GM19035 (cell line): ENCODE results near the gene ARHGAP28.
"Not testable (repeated sequence)": the region's sequence is repeated elsewhere in the genome, so short reads cannot be mapped to it uniquely, and the experiment has no call there.

ENCODE experiments used
- ATAC-seq: cut with Tn5 transposase; IDR thresholded peaks from one replicate; pipeline ENCODE4 v1.9.1; 2021; ENCODE audit not compliant: unreplicated experiment

Gene ARHGAP28

DNA sequence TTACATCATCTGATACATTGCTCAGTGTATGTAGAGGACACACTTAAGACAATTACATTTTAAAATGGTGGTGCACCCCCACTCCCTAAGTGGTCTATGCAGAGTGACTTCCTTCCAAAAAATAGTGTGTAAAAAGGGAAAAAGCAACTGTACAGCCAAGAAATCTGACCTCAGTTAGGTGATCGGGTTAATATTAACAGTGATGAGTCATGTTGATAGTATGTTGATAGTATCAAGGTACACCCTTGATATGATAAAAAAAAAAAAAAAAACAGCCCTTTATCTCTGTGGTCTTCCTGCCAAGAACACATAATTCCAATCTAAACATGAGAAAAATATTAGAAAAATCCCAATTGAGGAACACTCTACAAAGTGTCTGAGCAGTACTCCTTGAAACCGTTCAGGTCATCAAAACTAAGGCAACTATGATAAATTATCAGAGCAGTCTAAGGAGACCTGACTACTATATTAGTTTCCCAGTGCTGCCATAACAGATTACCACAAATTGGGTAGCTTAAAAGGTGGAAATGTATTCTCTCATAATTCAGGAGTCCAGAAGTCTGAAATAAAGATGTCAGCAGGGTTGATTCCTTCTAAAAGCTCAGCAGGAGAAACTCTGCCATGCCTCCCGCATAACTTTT is 171.9 kb downstream of the ARHGAP28 start:
- no peak for ATAC-seq

DNA sequence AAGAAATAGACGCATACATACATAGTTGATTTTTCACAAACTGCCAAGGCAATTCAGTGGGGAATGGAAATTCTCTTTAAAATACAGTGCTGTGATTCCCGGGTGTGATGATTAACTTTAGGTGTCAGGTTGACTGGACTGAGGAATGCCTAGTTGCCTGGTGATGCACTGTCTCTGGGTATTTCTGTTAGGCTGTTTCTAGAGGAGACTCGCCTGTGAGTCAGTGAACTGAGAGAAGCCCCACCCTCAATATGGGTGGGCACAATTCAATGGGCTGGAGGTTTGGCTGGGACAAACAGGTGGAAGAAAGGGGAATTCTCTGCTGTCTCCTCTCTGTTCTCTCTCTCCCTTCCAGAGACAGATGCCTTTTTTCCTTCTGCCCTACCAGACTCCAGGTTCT is 187.6 kb downstream of the ARHGAP28 start:
- no peak for ATAC-seq

DNA sequence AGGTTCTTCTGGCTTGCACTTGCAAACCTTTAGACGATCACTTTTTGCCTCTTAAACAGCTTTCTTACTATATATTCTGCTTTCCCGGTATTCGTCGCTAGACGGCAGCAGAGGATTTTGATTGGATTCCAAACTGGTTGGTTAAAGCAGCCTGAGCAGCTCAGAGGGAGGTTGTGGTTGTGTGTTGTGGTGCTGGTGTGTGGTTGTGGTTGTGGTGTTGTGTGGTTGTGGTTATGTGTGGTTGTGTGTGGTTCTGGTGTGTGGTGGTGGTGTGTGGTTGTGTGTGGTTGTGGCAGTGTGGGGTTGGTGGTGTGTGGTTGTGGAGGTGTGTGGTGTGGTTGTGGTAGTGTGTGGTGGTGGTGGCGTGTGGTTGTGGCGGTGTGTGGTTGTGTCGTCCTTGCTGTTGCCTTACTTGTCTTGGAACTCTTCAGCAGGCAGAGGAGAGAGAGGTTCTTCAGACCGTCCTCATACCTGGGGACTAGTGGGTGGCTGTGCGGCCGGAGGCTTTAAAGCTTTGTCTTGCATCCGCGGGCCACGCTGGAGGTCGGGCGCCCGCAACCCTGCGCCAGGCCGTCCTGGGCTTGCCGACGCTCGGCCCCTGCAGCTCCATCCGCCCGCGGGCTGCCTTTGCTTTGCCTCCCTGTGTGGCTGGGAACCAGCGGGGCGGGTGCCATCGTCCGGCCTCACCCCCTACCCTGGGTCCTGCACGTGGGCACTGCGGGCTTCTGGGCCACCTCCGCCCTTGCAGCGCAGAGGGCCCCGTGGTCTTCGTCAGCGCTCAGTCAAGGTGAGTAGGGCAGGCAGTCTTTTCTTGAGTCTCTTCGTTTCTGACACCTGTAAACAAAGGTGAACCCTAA is 190.8 kb downstream of the ARHGAP28 start:
- ATAC-seq, result no peak

DNA sequence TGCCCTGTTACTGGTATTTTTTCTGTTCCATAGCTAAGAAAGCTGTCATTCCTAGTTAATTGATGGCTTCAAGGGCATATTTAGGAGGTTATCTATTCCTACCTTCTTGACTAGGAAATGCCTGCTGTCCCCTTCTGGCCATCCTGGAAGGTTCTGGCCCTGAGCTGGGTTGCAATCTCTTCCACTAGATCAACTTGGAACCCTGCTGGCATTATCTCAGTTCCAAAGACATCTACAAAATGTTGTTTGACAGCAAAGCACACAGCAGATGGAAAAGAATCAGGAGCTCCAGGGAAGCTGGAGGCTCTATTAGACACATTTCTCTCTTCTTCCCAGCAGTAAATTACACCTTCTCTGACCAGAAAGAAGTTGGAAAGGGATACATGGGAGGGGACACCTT is 192.1 kb downstream of the ARHGAP28 start:
- no peak for ATAC-seq

DNA sequence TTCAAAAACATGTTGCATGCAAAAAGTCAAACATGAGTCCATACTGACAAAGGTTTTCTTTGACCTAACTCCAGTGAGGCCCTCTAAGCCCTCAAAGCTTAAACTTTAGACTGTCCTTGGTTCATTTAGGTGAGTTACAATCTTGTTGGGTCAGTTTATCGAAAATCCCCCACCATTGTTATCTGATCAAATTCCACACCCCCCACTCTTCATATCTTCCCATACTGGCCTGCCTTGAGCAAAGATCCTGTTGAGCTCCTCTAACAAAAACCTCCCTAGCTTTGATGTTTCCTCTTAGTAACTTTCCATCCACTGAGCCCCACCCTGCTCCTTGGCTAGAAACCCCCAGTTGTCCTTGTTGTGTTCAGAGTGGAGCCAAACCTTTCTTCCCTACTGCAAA is 193.7 kb downstream of the ARHGAP28 start:
- no peak for ATAC-seq

DNA sequence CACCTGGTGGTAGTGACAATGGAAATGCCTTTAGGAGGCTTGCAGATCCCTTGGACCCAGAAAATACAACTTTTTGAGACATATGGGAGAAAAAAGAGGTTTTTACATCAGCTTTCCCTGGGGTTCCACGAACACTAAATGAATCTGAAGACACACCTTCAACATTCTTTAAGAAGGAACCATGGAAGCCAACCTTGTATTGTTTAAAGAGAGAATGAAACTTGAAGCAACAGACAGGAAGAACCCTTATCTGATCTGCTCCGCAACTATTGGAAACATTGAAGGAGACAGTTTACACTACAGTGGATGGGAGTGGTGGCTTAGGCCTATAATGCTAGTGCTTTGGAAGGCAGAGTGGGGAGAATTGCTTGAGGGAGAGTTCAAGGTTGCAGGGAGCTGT is 197.6 kb downstream of the ARHGAP28 start:
- ATAC-seq, result no peak

DNA sequence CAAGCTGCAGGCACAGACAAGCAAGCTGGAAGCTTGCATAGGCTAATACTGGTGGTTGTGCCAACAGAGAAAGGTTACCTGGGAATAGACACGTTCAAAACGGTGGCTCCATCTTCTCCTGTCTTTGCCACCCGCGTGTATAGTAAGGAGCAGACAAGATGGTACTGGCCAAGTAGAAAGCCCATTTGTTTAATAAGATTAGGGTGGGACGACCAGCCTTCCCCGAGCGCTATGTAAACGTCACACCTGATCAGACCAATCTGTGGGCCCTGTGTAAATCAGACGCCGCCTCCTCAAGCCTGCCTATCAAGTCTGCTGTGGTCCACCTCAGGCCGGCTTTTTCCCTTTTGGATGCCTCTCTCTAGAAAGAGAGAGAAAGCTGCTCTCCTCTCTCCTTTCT is 198.8 kb downstream of the ARHGAP28 start:
- ATAC-seq, result no peak

DNA sequence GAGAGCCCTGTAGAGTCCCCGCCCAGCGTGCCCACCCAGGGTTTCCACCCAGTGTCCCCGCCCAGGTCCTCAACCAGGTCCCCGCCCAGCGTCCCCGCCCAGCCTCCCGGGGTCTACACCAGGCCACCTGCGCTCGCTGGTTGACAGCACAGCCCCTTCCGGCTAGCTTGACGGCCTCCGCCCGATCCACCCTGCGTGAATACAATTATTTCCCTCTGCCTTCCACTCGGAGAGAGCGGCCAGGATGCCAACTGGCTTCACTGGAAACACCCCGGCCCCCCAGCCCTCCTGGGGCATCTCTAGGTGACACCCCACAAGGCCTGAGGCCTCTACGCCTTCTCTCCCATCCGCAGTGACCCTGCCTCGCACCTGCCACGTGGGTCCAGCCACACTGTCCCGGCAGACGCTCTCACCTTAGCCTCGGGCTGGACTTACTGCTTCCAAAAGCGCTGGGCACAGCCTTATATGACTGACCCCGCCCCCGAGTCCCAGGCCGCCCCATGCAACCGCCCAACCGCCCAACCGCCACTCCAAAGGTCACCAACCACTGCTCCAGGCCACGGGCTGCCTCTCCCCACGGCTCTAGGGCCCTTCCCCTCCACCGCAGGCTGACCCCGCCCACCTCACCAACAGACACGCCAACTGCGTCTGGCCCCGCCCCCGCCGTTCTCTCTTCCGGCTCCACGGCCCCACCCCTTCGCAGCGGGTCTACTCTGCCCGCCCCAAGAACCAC is 200.0 kb downstream of the ARHGAP28 start:
- no peak for ATAC-seq

DNA sequence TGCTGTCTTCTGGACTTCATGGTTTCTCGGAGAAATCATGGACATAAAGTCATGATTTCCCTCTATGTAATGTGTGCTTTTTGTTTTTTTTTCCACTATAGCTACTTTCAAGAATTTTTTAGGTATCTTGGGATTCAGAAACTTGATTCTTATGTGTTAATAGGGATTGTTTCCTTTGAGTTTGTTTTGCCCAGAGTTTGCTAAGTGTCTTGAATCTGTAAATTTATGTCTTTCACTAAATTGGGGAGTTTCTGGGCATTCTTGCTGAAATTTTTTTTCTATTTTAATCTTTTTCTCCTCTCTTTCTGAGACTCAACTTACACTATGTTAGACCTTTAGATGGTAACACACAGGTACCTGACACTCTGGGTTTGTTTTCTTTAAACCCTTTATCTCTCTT is 205.3 kb downstream of the ARHGAP28 start:
- no peak for ATAC-seq

DNA sequence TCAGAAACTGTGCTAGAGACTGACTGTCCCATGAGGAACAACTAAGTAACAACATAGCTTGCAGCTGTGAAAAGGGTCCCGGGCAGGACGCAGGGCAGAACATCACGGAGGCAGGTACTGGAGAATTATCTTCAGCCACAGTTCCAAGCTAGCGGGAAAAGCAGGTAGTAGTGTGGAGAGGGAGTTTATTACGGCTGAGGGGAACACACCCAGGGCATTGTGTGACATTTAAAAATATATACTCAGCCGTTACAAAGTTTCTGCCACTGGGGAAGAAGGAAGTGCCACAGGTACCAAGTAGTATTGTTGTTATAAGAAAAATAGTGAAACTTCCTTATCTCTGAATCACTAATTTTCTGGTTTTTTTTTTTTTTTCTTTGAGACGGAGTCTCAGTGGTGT is 208.5 kb downstream of the ARHGAP28 start:
- no peak for ATAC-seq

DNA sequence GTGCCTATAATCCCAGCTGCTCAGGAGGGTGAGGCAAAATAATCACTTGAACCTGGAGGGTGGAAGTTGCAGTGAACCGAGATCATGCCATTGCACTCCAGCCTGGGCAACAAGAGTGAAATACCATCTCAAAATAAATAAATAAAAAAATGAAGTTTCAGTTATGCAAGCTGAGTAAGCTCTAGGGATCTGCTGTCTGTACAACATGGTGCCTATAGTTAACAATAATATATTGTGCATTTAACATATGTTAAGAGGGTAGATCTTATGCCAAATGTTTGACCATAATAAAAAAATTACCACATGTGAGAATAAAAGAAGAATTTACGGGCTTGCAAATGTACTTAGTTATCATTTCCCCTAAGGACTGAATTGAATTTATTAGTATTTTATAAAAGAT is 208.9 kb downstream of the ARHGAP28 start:
- ATAC-seq, result not testable (repeated sequence)

DNA sequence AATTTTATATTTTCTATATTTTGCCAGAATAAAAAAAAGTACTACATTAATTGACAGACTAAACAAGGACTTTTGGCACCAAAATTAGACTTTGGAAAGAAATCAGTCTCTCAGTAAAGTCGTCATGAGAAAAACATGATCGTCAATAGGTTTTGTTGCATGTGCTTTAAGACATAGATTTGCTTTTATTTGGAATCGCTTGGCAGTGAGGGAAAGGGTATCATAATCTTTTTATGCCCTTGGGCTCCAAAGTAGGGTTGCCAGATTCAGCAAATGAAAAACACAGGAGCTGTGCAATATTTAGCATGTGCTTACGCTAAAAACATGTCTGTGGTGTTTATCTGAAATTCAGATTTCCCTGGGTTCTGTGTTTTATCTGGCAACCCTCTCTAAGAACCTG is 210.5 kb downstream of the ARHGAP28 start:
- no peak for ATAC-seq

DNA sequence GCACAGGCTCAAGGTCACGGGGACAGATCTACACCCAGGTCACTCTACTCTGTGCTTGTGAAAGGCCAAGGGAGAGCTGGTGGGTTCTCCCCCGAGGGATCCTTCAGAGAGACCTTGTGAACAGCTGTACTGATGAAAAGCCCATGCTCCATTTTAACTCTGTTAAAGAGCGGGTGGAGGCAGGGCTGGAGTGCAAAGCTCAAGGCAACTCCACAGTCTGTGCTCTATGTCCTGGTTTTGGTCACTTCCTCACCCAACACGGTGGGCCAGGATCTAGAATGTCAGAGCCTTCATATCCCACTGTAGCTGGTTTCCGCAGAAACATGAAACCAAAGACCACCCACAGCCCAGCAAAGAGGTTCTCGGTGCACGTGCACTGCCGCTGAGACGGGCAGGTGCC is 210.9 kb downstream of the ARHGAP28 start:
- no peak for ATAC-seq

DNA sequence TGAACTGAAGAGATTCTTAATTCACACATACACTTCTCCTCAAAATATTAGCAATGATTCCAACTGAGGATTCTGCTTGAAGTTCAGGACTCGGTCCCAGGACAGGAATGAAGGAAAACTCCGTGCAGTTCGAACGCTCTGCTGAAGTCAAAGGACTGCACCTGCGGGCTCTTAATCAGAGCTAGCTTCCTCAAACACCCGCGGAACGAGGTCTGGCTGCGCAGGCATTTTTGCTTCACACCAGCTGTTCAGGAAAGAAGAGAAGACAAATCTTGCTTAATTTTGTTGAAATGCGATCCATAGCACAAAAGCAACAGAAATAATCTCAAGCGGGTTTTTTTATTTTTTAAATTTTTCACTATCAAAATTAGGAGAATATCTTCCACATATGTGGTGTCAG is 212.5 kb downstream of the ARHGAP28 start:
- ATAC-seq, result no peak

DNA sequence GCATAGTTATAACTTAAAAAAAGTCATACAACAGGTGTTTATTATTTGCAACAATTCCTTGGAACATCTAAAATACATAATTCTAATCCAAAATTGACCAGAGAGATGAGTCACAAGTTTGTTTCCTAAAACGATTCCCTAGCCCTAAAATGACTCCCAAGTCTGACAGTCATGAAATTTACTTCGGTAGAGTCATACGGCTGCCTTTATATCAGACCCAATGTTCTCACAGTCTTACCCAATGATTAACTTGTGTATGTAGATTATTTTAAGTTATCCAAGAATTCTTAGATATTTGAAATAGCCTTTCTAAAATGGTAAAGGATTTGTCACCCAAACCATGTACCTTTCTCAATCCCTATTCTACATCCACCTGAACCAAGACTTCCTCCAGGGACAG is 213.2 kb downstream of the ARHGAP28 start:
- ATAC-seq, result no peak

DNA sequence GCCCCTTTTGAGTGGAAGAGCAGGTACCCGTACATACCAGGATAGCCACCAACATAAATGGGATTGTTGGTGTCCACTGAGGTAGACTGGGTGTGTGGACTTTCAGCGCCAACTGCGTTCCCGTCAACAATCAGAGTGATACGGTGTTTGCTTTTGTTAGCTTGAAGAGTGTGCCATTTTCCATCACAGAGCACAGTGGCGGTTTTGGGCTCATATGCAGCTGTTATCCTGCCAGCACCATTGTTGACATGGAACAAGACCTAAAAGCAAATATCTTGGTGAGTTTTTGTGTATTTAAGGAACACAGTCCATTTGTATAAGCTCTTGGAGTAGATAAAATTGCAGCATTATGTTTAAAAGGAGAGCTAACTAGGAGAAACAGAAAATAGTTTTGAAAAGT is 213.6 kb downstream of the ARHGAP28 start:
- ATAC-seq, result no peak

DNA sequence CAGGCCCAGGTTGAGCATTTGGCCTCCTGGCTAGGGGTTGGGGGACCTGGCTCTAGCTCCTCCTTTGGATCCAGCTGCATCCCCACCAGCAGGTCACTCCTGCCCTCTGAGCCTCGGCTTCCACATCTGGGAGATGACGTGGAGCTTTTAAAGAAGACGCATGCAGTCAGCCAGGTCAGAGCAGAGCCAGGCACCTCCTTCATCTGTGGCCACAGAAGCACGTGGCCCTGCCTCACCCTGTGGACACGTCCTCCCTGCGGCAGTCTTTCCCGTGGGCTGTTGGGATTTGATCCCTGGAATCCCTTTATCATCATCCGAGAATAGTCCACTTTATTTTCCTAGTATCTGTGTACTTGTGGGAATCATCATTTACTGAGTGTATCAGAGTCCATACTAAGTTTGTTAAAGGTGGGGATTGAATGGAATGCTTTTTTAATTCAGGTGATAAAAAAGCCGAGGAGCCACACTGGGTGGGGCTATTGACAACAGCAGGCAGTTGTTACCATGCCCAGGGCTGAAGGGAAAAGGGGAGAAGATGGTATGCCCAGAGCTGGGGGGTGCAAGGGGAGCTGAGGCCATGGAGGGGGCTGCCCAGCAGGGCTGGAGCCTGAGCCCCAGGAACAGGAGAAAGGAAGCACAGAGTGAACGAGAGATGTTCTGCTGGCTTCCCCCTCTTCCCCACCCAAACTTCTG is 218.0 kb downstream of the ARHGAP28 start:
- no peak for ATAC-seq

DNA sequence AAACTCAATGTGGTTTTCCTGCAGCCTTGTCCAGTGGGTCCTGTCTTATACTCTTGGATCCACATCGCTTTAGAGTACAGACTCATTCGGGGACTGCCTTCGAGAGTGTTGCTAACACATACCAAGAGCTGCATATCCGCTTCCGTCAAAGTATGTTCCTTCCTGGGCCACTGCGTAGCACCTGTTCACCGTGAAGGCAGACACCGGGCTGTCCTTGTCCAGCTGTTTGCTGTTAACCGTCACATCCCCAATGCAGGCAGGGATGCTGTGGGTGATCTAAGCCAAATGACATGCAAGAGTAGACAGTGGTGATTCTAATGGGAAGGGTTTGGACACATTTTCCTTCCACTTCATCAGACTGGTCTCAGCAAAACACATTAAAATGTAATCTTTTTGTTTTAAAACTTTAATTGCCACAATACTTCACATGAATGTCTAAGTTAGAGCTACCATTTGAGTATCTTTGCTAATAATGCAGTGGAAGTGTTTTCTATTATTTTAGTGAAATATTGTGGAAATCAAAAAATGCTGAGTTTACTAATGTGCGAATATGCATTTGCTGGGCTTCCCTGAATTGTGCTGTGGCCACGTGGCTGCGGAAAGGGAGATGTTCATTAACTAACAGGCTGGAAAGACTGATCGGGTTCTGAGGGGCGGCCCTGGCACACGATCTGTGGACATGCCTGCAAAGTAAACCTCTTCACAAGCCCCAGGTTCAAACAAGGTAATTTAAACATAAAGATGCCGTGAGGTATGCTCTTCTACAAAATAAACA is 219.0 kb downstream of the ARHGAP28 start:
- ATAC-seq, result no peak

DNA sequence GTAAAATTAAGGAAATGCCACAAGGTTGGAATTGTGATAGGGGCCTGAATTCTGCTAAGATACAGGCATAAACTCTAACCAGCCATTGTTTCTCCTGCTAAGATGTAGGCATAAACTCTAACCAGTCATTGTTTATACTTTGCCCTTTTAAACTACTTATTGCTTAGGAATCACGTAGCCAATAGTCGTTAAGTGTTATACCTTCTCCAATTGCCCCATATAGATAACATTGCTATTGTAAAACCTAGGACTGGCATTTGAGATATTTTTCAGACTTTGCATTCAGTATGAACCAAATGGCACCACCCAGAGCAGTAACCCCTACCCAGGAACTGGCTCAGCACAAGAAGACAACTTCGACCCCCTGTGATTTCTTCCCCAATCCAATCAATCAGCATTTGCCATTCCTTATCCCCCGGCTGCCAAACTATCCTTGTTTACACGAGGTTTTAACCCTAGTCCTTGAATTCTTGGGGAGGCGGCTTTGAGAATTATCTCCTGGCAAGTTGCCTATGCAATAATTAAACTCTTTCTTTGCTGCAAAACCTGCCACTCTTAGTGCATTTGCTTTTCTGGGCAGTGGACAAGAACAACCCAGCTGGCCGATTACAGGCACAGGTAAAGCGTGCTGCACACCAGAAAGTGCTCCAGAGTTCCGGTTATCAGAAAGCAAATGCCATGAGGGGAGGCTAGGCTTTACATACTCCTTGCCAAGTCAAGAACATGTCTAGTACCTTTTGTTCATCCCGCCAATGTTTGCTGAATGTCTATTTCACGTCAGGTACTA is 220.5 kb downstream of the ARHGAP28 start:
- ATAC-seq, result no peak

DNA sequence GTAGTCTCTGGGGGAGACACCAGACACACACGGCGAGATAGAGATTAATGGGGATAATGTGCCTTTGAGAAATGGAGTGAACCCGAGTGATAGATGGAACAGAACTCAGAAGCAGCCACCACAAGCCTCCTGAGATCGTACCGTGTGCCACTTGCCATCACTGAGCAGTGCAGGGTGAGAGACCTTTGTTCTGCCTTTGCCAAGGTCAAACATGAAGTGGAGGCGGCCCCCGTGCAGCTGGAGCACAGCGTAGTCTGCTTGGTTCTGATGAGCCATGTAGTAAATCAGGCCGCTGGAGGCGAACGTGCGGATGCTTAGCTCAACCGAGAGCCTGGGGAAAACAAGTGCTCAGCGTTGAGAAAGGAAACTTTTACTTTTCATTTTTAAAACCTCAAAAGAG is 221.1 kb downstream of the ARHGAP28 start:
- ATAC-seq, result no peak
